Measurements from ENCODE around the gene C6orf89. TPM values are rescaled to one million over a fixed set of nuclear protein-coding genes. Genes with fewer than 3 reads are reported as not detected.

Gene C6orf89
- total RNA-seq, 2 experiments from 2014 or later = 24.7 to 29.8 TPM

- POLR2A ChIA-PET = interaction anchor here (1.0 kb wide), 1 partner anchor 19 kb away, joined by 4 read pairs; no protein-coding TSS in a partner anchor
Observed at GRCh38 chr6:36962874-36963273, 77.1 kb downstream of the C6orf89 start.

GRCh38 chr6:36963451-36964290, 77.9 kb downstream of the C6orf89 start:
- no peak for TF ChIP-seq CTCF (IDR thresholded peaks at IDR 0.05)
- no peaks in the 10 kb centered on the region for H3K9me3 Mint-ChIP-seq
- ChIA-PET POLR2A (interaction anchor here (0.9 to 1.2 kb wide), 4 partner anchors 8 to 22 kb away, joined by 3 to 7 read pairs (median 4); partner anchors contain the start of genes MTCH1 and PI16), CTCF (interaction anchor here (1.3 to 1.9 kb wide), 3 partner anchors 16 to 90 kb away, joined by 3 to 6 read pairs (median 5); no protein-coding TSS in a partner anchor)
- H3K4me3 Mint-ChIP-seq = no peak overlapping the region
- peak; percentile 67 for ATAC-seq
- intact Hi-C loops (cut with micrococcal nuclease) = no loop called here
- H3K36me3 Mint-ChIP-seq (ENCODE audit: low read depth) = peaks cover 8% of the 10 kb centered on the region
- no peaks in the 10 kb centered on the region for H3K27me3 Mint-ChIP-seq
- DNase-seq = peak; percentile 37
- H3K27ac Mint-ChIP-seq = no peak overlapping the region
- peaks cover 27% of the 10 kb centered on the region for H3K4me1 Mint-ChIP-seq (ENCODE audit: low read depth)

More at GRCh38 chr6:36962874-36963273, 77.1 kb downstream of the C6orf89 start:
- ATAC-seq (peak; percentile 76), DNase-seq (peak; percentile 84)
- CTCF ChIA-PET = interaction anchor here (1.0 to 1.6 kb wide), 3 partner anchors 16 to 89 kb away, joined by 3 to 6 read pairs (median 3); no protein-coding TSS in a partner anchor
- H3K9me3 Mint-ChIP-seq = no peaks in the 10 kb centered on the region
- no peak for TF ChIP-seq CTCF (IDR thresholded peaks at IDR 0.05)
- no peak overlapping the region for H3K4me3 Mint-ChIP-seq
- H3K27me3 Mint-ChIP-seq = no peaks in the 10 kb centered on the region
- H3K4me1 Mint-ChIP-seq (ENCODE audit: low read depth) = peaks cover 27% of the 10 kb centered on the region
- H3K27ac Mint-ChIP-seq = peak overlapping the region; percentile 11
- peaks cover 1% of the 10 kb centered on the region for H3K36me3 Mint-ChIP-seq (ENCODE audit: low read depth)
- intact Hi-C loops (cut with micrococcal nuclease) = no loop called here

- H3K27me3 Mint-ChIP-seq = no peaks in the 10 kb centered on the region
- no peak for TF ChIP-seq CTCF (IDR thresholded peaks at IDR 0.05)
- peaks cover 27% of the 10 kb centered on the region for H3K4me1 Mint-ChIP-seq (ENCODE audit: low read depth)
- ChIA-PET CTCF (interaction anchor here (0.8 to 1.9 kb wide), 2 partner anchors 15 to 54 kb away, joined by 3 to 5 read pairs; no protein-coding TSS in a partner anchor), POLR2A (interaction anchor here (0.9 to 1.2 kb wide), 3 partner anchors 9 to 22 kb away, joined by 3 to 7 read pairs (median 4); partner anchors contain the start of genes MTCH1 and PI16)
- H3K27ac Mint-ChIP-seq = no peak overlapping the region
- DNase-seq (no peak), ATAC-seq (no peak)
- no peaks in the 10 kb centered on the region for H3K9me3 Mint-ChIP-seq
- no peak overlapping the region for H3K4me3 Mint-ChIP-seq
- intact Hi-C loops (cut with micrococcal nuclease) = no loop called here
- H3K36me3 Mint-ChIP-seq (ENCODE audit: low read depth) = peaks cover 11% of the 10 kb centered on the region
Observed at GRCh38 chr6:36964349-36964748, 78.6 kb downstream of the C6orf89 start.

GRCh38 chr6:36964908-36965307, 79.2 kb downstream of the C6orf89 start:
- TF ChIP-seq CTCF (IDR thresholded peaks at IDR 0.05) = no peak
- DNase-seq (no peak), ATAC-seq (no peak)
- Mint-ChIP-seq H3K4me1 (ENCODE audit: low read depth) (peaks cover 27% of the 10 kb centered on the region), H3K36me3 (ENCODE audit: low read depth) (peaks cover 17% of the 10 kb centered on the region), H3K4me3 (no peak overlapping the region), H3K27me3 (no peaks in the 10 kb centered on the region), H3K9me3 (no peaks in the 10 kb centered on the region), H3K27ac (peak overlapping the region; percentile 5)
- intact Hi-C loops (cut with micrococcal nuclease) = no loop called here
- ChIA-PET CTCF (interaction anchor here (0.8 to 1.9 kb wide), 3 partner anchors 12 to 53 kb away, joined by 3 to 5 read pairs (median 3); no protein-coding TSS in a partner anchor), POLR2A (interaction anchor here (1.2 kb wide), 1 partner anchor 21 kb away, joined by 7 read pairs; the partner anchor contains the start of gene MTCH1)

Data from activated CD8-positive, alpha-beta T cell treated with anti-CD3 and anti-CD28 coated beads for 36 hours (primary cell).